Ascending aorta (tissue), 2 donors: ENCODE data around the gene SCMH1. TPM values are rescaled to one million over a fixed set of nuclear protein-coding genes. Genes with fewer than 3 reads are reported as not detected.

Source experiments
- DNase-seq, 2 donors: peaks; one replicate each; pipeline ENCODE4 v3.0.0-alpha.2; 2019; ENCODE audit warnings: low spot score in 2 of 2
- H3K27ac ChIP-seq, 2 donors: fragments of 200-600 bp; sonication (generic); one replicate each; pipeline ENCODE4 v1.5.1; 2016 to 2017; ENCODE audit warnings: mild to moderate bottlenecking in 1 of 2
- H3K27me3 ChIP-seq: fragments of 200-600 bp; sonication (generic); one replicate; pipeline ENCODE4 v1.5.1; 2017
- H3K36me3 ChIP-seq, 2 donors: fragments of 200-600 bp; sonication (generic); one replicate each; pipeline ENCODE4 v1.5.1; 2016
- H3K4me1 ChIP-seq, 2 donors: fragments of 200-600 bp; sonication (generic); one replicate each; pipeline ENCODE4 v1.5.1; 2016 to 2017; ENCODE audit warnings: mild to moderate bottlenecking in 1 of 2
- H3K4me3 ChIP-seq, 2 donors: fragments of 200-600 bp; sonication (generic); one replicate each; pipeline ENCODE4 v1.5.1; 2016 to 2017; ENCODE audit warnings: mild to moderate bottlenecking in 1 of 2
- H3K9me3 ChIP-seq, 2 donors: fragments of 200-600 bp; sonication (generic); one replicate each; pipeline ENCODE4 v1.5.1; 2016
- CTCF ChIP-seq, 3 experiments: fragments of 200-600 bp in 2 of 3; fragments of 450-650 bp in 1 of 3; sonication (generic) in 2 of 3; IDR thresholded peaks; one replicate each; pipeline ENCODE4 v1.5.1; 2016 to 2019; ENCODE audit warnings: antibody characterized with exemption in 3 of 3, mild to moderate bottlenecking in 1 of 3, moderate library complexity in 1 of 3
- intact Hi-C: fragments of 100-400 bp; cut with DNase I; formaldehyde crosslinking; loops from one replicate; pipeline ENCODE4 v1.15.1; 2023
- total RNA-seq: library from RNA; depleted of rRNA; stranded (reverse); fragments of >200 nt; gene quantifications from one replicate; pipeline ENCODE4 v1.1.0, GENCODE V29; 2016

Gene SCMH1
- total RNA-seq, 1 donor from 2014 or later: 55.9 TPM

GRCh38 chr1:41102653-41103052, 139.5 kb downstream of the SCMH1 start:
- intact Hi-C loops: loop anchor here (5.0 to 10.0 kb wide), 2 partner anchors 120 to 248 kb away; no protein-coding TSS in a partner anchor
- peaks cover 18 to 40% of the 10 kb centered on the region in 2 donors for H3K4me1 ChIP-seq
- no peak for TF ChIP-seq CTCF (IDR thresholded peaks at IDR 0.05)
- no peaks in the 10 kb centered on the region for H3K36me3 ChIP-seq
- H3K27me3 ChIP-seq: no peaks in the 10 kb centered on the region
- peak overlapping the region; percentile 46 to 69 for H3K27ac ChIP-seq
- H3K4me3 ChIP-seq: no peak overlapping the region
- no peak for DNase-seq
- H3K9me3 ChIP-seq: no peaks in the 10 kb centered on the region

DNA sequence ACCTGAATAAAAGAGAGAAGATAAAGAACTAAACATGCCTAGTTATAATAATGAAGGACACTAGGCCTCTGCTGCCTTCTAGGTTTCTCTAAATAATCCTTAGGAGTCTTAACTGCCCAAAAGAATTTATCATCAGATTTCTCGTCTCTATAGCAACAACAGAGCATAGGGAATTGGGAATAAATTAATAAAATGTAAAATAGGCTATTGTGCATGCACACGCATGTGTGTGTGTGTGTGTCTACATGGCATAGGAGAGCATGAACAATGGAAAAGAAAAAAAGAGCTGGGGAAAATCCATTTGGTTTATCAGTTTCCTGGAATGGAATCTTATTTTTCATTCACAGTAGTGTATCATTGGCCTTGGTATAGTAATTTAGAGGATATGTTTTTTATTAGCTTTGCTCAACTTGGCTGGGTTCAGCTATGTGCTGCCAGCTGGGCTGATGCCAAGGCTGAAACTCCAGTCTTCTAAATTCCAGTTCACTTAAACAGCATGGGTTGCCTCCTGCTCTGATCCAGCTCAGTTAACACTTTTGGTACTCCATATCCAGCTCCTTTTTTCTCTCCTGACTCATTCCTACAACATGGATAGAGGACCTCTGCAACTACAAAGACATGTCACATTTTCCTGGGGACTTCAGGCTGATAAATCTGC, 140.0 kb downstream of the SCMH1 start:
- intact Hi-C loops: loop anchor here (2.0 to 10.0 kb wide), 3 partner anchors 57 to 247 kb away; no protein-coding TSS in a partner anchor
- H3K9me3 ChIP-seq: no peaks in the 10 kb centered on the region
- peaks cover 18 to 39% of the 10 kb centered on the region in 2 donors for H3K4me1 ChIP-seq
- peak overlapping the region; percentile 46 to 69 for H3K27ac ChIP-seq
- H3K36me3 ChIP-seq: no peaks in the 10 kb centered on the region
- H3K27me3 ChIP-seq: no peaks in the 10 kb centered on the region
- peak; percentile 18 to 96 for DNase-seq
- no peak for TF ChIP-seq CTCF (IDR thresholded peaks at IDR 0.05)
- H3K4me3 ChIP-seq: no peak overlapping the region

DNA sequence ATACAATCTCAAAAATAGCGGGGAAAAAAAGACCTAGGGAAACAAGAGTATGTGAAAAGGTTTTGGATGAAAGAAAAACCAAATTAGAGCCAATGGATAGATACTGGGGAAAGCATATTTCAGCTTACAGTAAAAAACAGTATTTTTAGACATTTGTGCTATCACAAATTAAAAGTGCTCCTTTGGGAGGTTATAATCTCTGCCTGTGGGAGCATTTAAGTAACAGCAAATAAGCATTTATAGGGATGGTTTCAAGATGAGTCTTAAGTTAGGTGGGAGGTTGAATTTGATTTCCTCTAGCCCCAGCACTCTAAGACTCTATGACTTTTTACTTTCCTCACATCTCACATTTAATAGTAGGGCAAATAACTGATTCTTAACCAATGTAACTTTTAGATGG, 141.0 kb downstream of the SCMH1 start:
- no peak for DNase-seq
- TF ChIP-seq CTCF (IDR thresholded peaks at IDR 0.05): no peak
- intact Hi-C loops: loop anchor here (2.0 to 10.0 kb wide), 3 partner anchors 56 to 246 kb away; no protein-coding TSS in a partner anchor
- no peaks in the 10 kb centered on the region for H3K36me3 ChIP-seq
- no peaks in the 10 kb centered on the region for H3K9me3 ChIP-seq
- H3K4me3 ChIP-seq: no peak overlapping the region
- no peaks in the 10 kb centered on the region for H3K27me3 ChIP-seq
- H3K4me1 ChIP-seq: peaks cover 18 to 45% of the 10 kb centered on the region in 2 donors
- H3K27ac ChIP-seq: peak overlapping the region; percentile 46 to 63

GRCh38 chr1:41100170-41100569, 141.9 kb downstream of the SCMH1 start:
- Histone ChIP-seq H3K27ac (peak overlapping the region in 1 of 2 donors; percentile 6), H3K4me1 (peaks cover 18 to 45% of the 10 kb centered on the region in 2 donors), H3K27me3 (no peaks in the 10 kb centered on the region)

GRCh38 chr1:41098730-41099460, 143.2 kb downstream of the SCMH1 start:
- H3K4me1 ChIP-seq: peaks cover 18 to 41% of the 10 kb centered on the region in 2 donors
- no peak for DNase-seq
- no peak overlapping the region for H3K4me3 ChIP-seq
- intact Hi-C loops: no loop called here
- H3K36me3 ChIP-seq: no peaks in the 10 kb centered on the region
- H3K27ac ChIP-seq: peak overlapping the region in 1 of 2 donors; percentile 12
- H3K9me3 ChIP-seq: no peaks in the 10 kb centered on the region
- H3K27me3 ChIP-seq: no peaks in the 10 kb centered on the region
- TF ChIP-seq CTCF (IDR thresholded peaks at IDR 0.05): no peak

More at GRCh38 chr1:41100170-41100569, 141.9 kb downstream of the SCMH1 start:
- no peaks in the 10 kb centered on the region for H3K36me3 ChIP-seq
- no peak for DNase-seq
- intact Hi-C loops: loop anchor here (2.0 to 10.0 kb wide), 3 partner anchors 55 to 245 kb away; no protein-coding TSS in a partner anchor
- H3K9me3 ChIP-seq: no peaks in the 10 kb centered on the region
- no peak overlapping the region for H3K4me3 ChIP-seq
- no peak for TF ChIP-seq CTCF (IDR thresholded peaks at IDR 0.05)
